ENCODE results near the gene ANKRD16. TPM values are rescaled to one million over a fixed set of nuclear protein-coding genes. Genes with fewer than 3 reads are reported as not detected.

The ANKRD16 gene
- total RNA-seq, 2 donors from 2014 or later = 9.9 to 13.0 TPM

DNA sequence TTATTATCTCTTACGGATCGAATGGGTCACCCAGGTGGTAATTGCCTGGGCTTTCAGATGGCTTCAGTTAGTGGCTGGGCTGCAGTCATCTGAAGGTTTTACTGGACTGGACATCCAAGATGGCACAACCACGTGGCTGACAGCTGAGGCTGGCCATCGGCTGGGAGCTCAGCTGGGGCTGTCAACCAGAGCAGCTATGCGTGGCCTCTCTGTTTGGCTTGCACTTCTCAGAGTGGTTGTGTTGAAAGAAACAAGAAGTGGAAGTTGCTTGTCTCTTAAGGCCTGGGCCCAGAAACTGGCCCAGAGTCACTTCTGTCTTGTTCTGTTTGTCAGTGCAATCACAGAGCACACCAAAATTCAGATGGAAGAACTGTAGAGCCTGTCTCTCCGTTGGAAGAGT, 70.8 kb downstream of the ANKRD16 start:
- intact Hi-C loops (cut with DNase I) = no loop called here
- H3K4me1 ChIP-seq = peaks cover 13% of the 10 kb centered on the region
- no peak overlapping the region for H3K4me3 ChIP-seq
- WGBS, 2 donors = 84 to 89% methylated on average over 6 of the region's 6 CpGs
- ATAC-seq = no peak
- peak in 1 of 4 donors; percentile 17 for DNase-seq
- TF ChIP-seq CTCF (IDR thresholded peaks at IDR 0.05) = no peak
- no peak for TF ChIP-seq POLR2A (IDR thresholded peaks at IDR 0.05)
- no peaks in the 10 kb centered on the region for H3K9me3 ChIP-seq
- H3K27me3 ChIP-seq = no peaks in the 10 kb centered on the region
- H3K36me3 ChIP-seq (replicated peaks in 1 of 2; ENCODE audit: insufficient read depth in 1 of 2, low read depth in 2 of 2) = no peaks in the 10 kb centered on the region
- no peak overlapping the region for H3K27ac ChIP-seq

DNA sequence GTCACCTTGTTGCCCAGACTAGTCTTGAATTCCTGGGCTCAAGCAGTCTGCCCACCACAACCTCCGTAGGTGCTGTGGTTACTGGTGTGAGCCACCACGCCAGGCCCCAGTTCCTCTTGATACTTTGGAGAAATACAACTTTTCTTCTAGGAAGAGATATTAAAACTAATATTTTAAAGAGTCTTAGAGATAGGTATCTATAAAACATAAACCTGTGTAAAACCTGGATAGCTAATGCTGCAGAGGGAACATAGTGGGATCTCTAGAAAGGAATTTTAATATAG, 71.7 kb downstream of the ANKRD16 start:
- intact Hi-C loops (cut with DNase I) = no loop called here
- Histone ChIP-seq H3K27ac (no peak overlapping the region), H3K4me1 (peaks cover 13% of the 10 kb centered on the region), H3K36me3 (replicated peaks in 1 of 2; ENCODE audit: insufficient read depth in 1 of 2, low read depth in 2 of 2) (no peaks in the 10 kb centered on the region), H3K9me3 (no peaks in the 10 kb centered on the region), H3K4me3 (no peak overlapping the region), H3K27me3 (no peaks in the 10 kb centered on the region)
- 89 to 90% methylated on average over 2 of the region's 2 CpGs for WGBS, 2 donors
- DNase-seq (no peak), ATAC-seq (no peak)
- TF ChIP-seq CTCF (IDR thresholded peaks at IDR 0.05) (no peak), POLR2A (IDR thresholded peaks at IDR 0.05) (no peak)

- no peaks in the 10 kb centered on the region for H3K36me3 ChIP-seq (replicated peaks in 1 of 2; ENCODE audit: insufficient read depth in 1 of 2, low read depth in 2 of 2)
- peaks cover 13% of the 10 kb centered on the region for H3K4me1 ChIP-seq
- TF ChIP-seq CTCF (IDR thresholded peaks at IDR 0.05) (no peak), POLR2A (IDR thresholded peaks at IDR 0.05) (no peak)
- ATAC-seq (no peak), DNase-seq (no peak)
- H3K4me3 ChIP-seq = no peak overlapping the region
- no peak overlapping the region for H3K27ac ChIP-seq
- intact Hi-C loops (cut with DNase I) = no loop called here
- no peaks in the 10 kb centered on the region for H3K27me3 ChIP-seq
- WGBS, 2 donors = 86 to 91% methylated on average over 4 of the region's 4 CpGs
- H3K9me3 ChIP-seq = no peaks in the 10 kb centered on the region
Measured at GRCh38 chr10:5817322-5818047, 72.2 kb downstream of the ANKRD16 start.

DNA sequence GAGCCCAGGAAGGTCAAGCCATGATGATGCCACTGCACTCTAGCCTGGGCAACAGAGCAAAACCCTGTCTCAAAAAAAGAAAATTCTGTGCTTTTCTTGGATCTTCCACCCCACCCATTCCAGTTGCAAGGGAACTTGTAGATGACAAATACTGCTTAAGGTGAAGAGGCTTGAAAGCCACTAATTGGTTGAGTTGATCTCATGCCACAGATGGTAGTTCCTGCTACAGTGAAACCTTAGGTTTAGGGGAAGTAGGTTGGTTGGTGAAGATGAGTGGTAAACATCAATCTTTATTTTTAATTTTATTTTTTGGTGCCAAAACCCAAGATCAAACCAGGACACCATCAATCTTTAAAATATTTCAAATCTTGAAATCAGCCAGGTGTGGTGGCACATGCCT, 73.5 kb downstream of the ANKRD16 start:
- intact Hi-C loops (cut with DNase I) = no loop called here
- no peak overlapping the region for H3K27ac ChIP-seq

More for the DNA sequence above, 73.5 kb downstream of the ANKRD16 start:
- TF ChIP-seq CTCF (IDR thresholded peaks at IDR 0.05) (no peak), POLR2A (IDR thresholded peaks at IDR 0.05) (no peak)
- H3K9me3 ChIP-seq = no peaks in the 10 kb centered on the region
- DNase-seq (no peak), ATAC-seq (no peak)
- H3K27me3 ChIP-seq = no peaks in the 10 kb centered on the region
- no peak overlapping the region for H3K4me3 ChIP-seq
- H3K4me1 ChIP-seq = peaks cover 21% of the 10 kb centered on the region
- H3K36me3 ChIP-seq (replicated peaks in 1 of 2; ENCODE audit: insufficient read depth in 1 of 2, low read depth in 2 of 2) = no peaks in the 10 kb centered on the region

All from body of pancreas (tissue), 4 donors.